Peyer's patch (tissue), 4 donors: ENCODE data around the gene LINC00237.

Experiments used
- CTCF ChIP-seq, 6 experiments: fragments of 450-650 bp in 4 of 6; fragments of 200-600 bp in 2 of 6; sonication (generic) in 1 of 6; IDR thresholded peaks; one replicate each; pipeline ENCODE4 v1.5.1; 2017 to 2019; ENCODE audit warnings: antibody characterized with exemption in 6 of 6, mild to moderate bottlenecking in 3 of 6, moderate library complexity in 1 of 6
- POLR2A ChIP-seq, 2 donors: fragments of 450-650 bp; IDR thresholded peaks; one replicate each; pipeline ENCODE4 v1.5.1; 2017; ENCODE audit warnings: antibody characterized with exemption in 2 of 2, mild to moderate bottlenecking in 2 of 2, moderate library complexity in 2 of 2

DNA sequence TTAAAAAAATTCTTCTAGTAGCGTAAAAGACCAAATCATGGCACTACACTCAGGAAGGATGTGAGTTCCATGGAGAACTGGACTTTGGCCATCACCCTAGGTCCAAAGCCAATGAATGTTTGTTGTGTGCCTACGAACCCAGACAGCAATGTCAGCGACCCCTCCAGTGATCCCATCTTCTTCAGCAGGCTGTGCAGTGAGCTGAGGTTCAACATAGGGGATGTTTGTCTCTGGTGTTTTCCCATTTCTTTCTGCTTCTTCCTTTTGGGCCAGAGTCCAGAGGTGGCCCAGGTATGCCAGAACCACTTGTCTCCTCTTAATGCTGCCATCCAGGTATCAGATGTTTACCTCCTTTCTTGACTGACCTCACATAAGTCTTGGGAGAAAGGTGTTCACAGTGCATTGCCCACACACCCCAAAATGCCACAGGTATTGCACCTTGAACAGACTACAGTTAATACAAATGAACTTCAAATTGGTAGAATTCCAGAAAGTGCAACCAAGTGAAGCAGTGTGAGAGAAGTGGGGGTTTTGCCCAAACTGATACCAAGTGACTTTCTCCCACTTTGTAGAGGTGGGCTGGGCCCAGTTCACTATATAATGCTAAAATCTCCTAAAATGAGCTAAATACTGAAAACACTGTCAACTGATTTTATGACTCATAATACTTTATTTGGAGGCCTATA lies 33.9 kb upstream of the LINC00237 start:
- no peak for TF ChIP-seq CTCF (IDR thresholded peaks at IDR 0.05)
- no peak for TF ChIP-seq POLR2A (IDR thresholded peaks at IDR 0.05)
